ENCODE data around the gene ATP8B3.

- TF ChIP-seq GATA3 (IDR thresholded peaks at IDR 0.05; ENCODE audit: low read depth, low read length), result no peak
- no peak for TF ChIP-seq GATA2 (IDR thresholded peaks at IDR 0.05; ENCODE audit: low read depth, low read length)
These were observed 37.0 kb upstream of the ATP8B3 start for GRCh38 chr19:1849132-1849474.

Data from SH-SY5Y (cell line).